ENCODE measurements around the gene CD74. TPM values are rescaled to one million over a fixed set of nuclear protein-coding genes. Genes with fewer than 3 reads are reported as not detected.

Gene CD74
- total and polyA plus RNA-seq, 10 of the 15 experiments (the other 5 are each of a cell fraction or from before 2014, with no cell fraction given) = 1,387 to 11,063 (median 3,922) TPM

DNA sequence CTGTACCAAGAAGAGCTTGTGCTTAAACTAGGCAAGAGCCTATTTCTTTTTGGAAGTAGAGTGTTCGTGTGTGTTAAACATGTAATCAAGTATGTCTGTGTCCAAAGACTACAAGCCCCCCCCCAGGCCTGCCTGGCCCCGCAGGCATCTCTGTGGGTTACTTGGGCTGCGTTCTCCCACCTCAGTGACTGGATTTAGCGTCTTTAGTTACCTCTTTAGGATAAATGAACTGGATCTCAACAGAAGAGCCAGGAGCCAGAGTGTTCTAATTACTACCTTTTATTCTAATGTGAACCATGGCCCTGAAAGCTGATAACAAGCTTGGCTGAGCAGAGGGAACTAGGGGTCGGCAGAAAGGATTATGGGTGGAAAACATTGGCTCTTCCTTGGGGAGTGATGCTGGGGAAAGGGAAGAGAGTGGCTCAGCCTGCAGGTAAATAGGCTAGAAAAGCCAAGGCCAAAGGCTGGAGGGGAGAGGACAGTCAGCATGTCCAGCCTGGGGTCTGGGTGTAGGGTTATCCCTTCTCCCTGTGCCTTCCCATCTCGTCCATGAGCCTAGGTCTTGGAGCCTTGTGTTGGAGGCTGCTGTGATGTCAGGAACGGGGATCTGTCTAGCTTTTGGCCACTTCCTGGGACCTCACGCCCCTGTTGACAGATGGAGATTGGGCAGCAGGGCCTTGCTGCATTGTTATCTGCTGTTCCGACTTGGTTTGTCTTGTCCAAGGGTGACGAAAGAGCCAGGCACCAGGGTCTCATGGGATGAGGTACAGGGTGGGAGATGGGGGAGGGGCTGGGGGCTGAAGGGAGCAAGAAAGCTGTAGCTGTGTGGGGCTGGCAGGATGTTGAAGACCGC is 11.1 kb downstream of the CD74 start (continued):
- no peak for TF ChIP-seq ZSCAN29 (IDR thresholded peaks at IDR 0.05)
- no peak for TF ChIP-seq ZNF622 (IDR thresholded peaks at IDR 0.05)
- TF ChIP-seq BRCA1 (IDR thresholded peaks at IDR 0.05; ENCODE audit: low read depth, low read length) = no peak
- TF ChIP-seq BHLHE40 (IDR thresholded peaks at IDR 0.05; ENCODE audit: borderline replicate concordance in 1 of 2, low read depth in 2 of 2, low read length in 1 of 2) = peak in 1 of 2 experiments; percentile 17; a peak in 1 of 4 replicates
- TF ChIP-seq CBFB (IDR thresholded peaks at IDR 0.05; ENCODE audit: low read depth) = peak; percentile 77
- no peak for TF ChIP-seq SIN3A (IDR thresholded peaks at IDR 0.05; ENCODE audit: low read depth, low read length)
- TF ChIP-seq CHD1 (IDR thresholded peaks at IDR 0.05; ENCODE audit: low read depth, low read length) = no peak
- TF ChIP-seq ZNF384 (IDR thresholded peaks at IDR 0.05; ENCODE audit: borderline replicate concordance, low read depth, low read length) = no peak
- TF ChIP-seq WRNIP1 (IDR thresholded peaks at IDR 0.05; ENCODE audit: borderline replicate concordance, low read depth, low read length) = no peak
- TF ChIP-seq, protein P1, sequence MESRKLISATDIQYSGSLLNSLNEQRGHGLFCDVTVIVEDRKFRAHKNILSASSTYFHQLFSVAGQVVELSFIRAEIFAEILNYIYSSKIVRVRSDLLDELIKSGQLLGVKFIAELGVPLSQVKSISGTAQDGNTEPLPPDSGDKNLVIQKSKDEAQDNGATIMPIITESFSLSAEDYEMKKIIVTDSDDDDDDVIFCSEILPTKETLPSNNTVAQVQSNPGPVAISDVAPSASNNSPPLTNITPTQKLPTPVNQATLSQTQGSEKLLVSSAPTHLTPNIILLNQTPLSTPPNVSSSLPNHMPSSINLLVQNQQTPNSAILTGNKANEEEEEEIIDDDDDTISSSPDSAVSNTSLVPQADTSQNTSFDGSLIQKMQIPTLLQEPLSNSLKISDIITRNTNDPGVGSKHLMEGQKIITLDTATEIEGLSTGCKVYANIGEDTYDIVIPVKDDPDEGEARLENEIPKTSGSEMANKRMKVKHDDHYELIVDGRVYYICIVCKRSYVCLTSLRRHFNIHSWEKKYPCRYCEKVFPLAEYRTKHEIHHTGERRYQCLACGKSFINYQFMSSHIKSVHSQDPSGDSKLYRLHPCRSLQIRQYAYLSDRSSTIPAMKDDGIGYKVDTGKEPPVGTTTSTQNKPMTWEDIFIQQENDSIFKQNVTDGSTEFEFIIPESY (IDR thresholded peaks at IDR 0.05) = no peak
- TF ChIP-seq POLR2AphosphoS5 (IDR thresholded peaks at IDR 0.05; ENCODE audit: low read length) = peak; percentile 13
- TF ChIP-seq POLR2AphosphoS2 (IDR thresholded peaks at IDR 0.05; ENCODE audit: low read depth, low read length) = peak; percentile 15
- TF ChIP-seq TBL1XR1 (IDR thresholded peaks at IDR 0.05; ENCODE audit: low read depth, low read length) = no peak
- TF ChIP-seq EP300 (IDR thresholded peaks at IDR 0.05; ENCODE audit: borderline replicate concordance in 1 of 2, control insufficient read depth in 1 of 2, low read depth in 2 of 2, low read length in 2 of 2) = no peak
- peak; percentile 34; the same call in 1 of the 2 replicates for TF ChIP-seq CREM (IDR thresholded peaks at IDR 0.05; ENCODE audit: low read depth)

Data from GM12878 (cell line).